Left ventricle myocardium inferior (tissue), 1 donor: ENCODE data around the gene ITPR1. TPM values are rescaled to one million over a fixed set of nuclear protein-coding genes. Genes with fewer than 3 reads are reported as not detected.

Experiments used
- DNase-seq: peaks from one replicate; pipeline ENCODE4 v3.0.0-alpha.2; 2020
- H3K27ac ChIP-seq: fragments of 200-600 bp; replicated peaks from 2 replicates; pipeline ENCODE4 v1.8.0; 2021
- H3K27me3 ChIP-seq: fragments of 200-600 bp; 2 replicates; pipeline ENCODE4 v1.8.0; 2021; ENCODE audit warnings: low read depth
- H3K36me3 ChIP-seq: fragments of 200-600 bp; 2 replicates; pipeline ENCODE4 v1.8.0; 2021
- H3K4me1 ChIP-seq: fragments of 200-600 bp; 2 replicates; pipeline ENCODE4 v1.8.0; 2021
- H3K4me3 ChIP-seq: fragments of 200-600 bp; 2 replicates; pipeline ENCODE4 v1.8.0; 2021; ENCODE audit warnings: mild to moderate bottlenecking, moderate library complexity
- H3K9me3 ChIP-seq: fragments of 200-600 bp; replicated peaks from 2 replicates; pipeline ENCODE4 v1.8.0; 2021
- CTCF ChIP-seq: fragments of 200-600 bp; IDR thresholded peaks from 2 replicates; pipeline ENCODE4 v1.8.0; 2021; ENCODE audit warnings: antibody characterized with exemption, mild to moderate bottlenecking, borderline replicate concordance
- intact Hi-C: fragments of 100-400 bp; cut with micrococcal nuclease; formaldehyde crosslinking; loops from one replicate; pipeline ENCODE4 v1.11.0; 2022
- total RNA-seq: library from RNA; stranded (reverse); fragmentation: NEBNext Ultra II Directional; extraction: Animal tissue kit (Norgen Biotek cat#: 25700); gene quantifications from one replicate; pipeline ENCODE4 v1.2.1, GENCODE V29; 2021
- donor health status: DM: no; HTN: yes; CAD: no; lungs with severe emphysema.

ITPR1 gene
- total RNA-seq, 1 donor from 2014 or later, result 29.0 TPM

- Histone ChIP-seq H3K4me3 (no peak overlapping the region), H3K4me1 (peaks cover 76% of the 10 kb centered on the region), H3K36me3 (no peaks in the 10 kb centered on the region), H3K9me3 (peaks cover 6% of the 10 kb centered on the region), H3K27ac (peak overlapping the region; percentile 54), H3K27me3 (no peaks in the 10 kb centered on the region)
- intact Hi-C loops, result no loop called here
- no peak for TF ChIP-seq CTCF
- no peak for DNase-seq
These were observed 39.5 kb downstream of the ITPR1 start for GRCh38 chr3:4532535-4533112.

GRCh38 chr3:4533489-4534443, 40.6 kb downstream of the ITPR1 start:
- no peaks in the 10 kb centered on the region for H3K27me3 ChIP-seq
- no peak for TF ChIP-seq CTCF
- intact Hi-C loops, result no loop called here
- no peaks in the 10 kb centered on the region for H3K36me3 ChIP-seq
- peak overlapping the region; percentile 54 for H3K27ac ChIP-seq
- peak overlapping the region; percentile 9 for H3K4me3 ChIP-seq
- DNase-seq, result no peak
- H3K9me3 ChIP-seq, result peaks cover 18% of the 10 kb centered on the region
- peaks cover 64% of the 10 kb centered on the region for H3K4me1 ChIP-seq

- no peaks in the 10 kb centered on the region for H3K36me3 ChIP-seq
- no peak for DNase-seq
- TF ChIP-seq CTCF, result no peak
- peak overlapping the region; percentile 54 for H3K27ac ChIP-seq
- H3K27me3 ChIP-seq, result no peaks in the 10 kb centered on the region
- intact Hi-C loops, result no loop called here
- peaks cover 59% of the 10 kb centered on the region for H3K4me1 ChIP-seq
- H3K4me3 ChIP-seq, result no peak overlapping the region
- H3K9me3 ChIP-seq, result peaks cover 26% of the 10 kb centered on the region
These were observed 41.8 kb downstream of the ITPR1 start for GRCh38 chr3:4534906-4535305.

GRCh38 chr3:4536260-4536659, 43.1 kb downstream of the ITPR1 start:
- no peak for DNase-seq
- intact Hi-C loops, result no loop called here
- H3K36me3 ChIP-seq, result no peaks in the 10 kb centered on the region
- peaks cover 37% of the 10 kb centered on the region for H3K9me3 ChIP-seq
- peak overlapping the region; percentile 54 for H3K27ac ChIP-seq
- peaks cover 54% of the 10 kb centered on the region for H3K4me1 ChIP-seq
- no peaks in the 10 kb centered on the region for H3K27me3 ChIP-seq
- no peak for TF ChIP-seq CTCF
- H3K4me3 ChIP-seq, result no peak overlapping the region

GRCh38 chr3:4540267-4540666, 47.1 kb downstream of the ITPR1 start:
- no peak for DNase-seq
- Histone ChIP-seq H3K4me3 (no peak overlapping the region), H3K36me3 (no peaks in the 10 kb centered on the region), H3K27me3 (no peaks in the 10 kb centered on the region), H3K4me1 (peaks cover 14% of the 10 kb centered on the region), H3K9me3 (peaks cover 41% of the 10 kb centered on the region), H3K27ac (no peak overlapping the region)
- intact Hi-C loops, result no loop called here
- TF ChIP-seq CTCF, result no peak
